ENCODE results near the gene SMCO4. TPM values are rescaled to one million over a fixed set of nuclear protein-coding genes. Genes with fewer than 3 reads are reported as not detected.

SMCO4 gene
- total RNA-seq, 2 experiments from 2014 or later: 36.1 to 44.1 TPM

- ChIA-PET POLR2A (interaction anchor here (1.2 to 1.7 kb wide), 3 partner anchors 15 to 32 kb away, joined by 3 to 6 read pairs (median 3); no protein-coding TSS in a partner anchor), CTCF (ENCODE audit: unreplicated experiment) (no interaction called here)
- Histone ChIP-seq H3K27ac (ENCODE audit: low read depth, low read length, poor library complexity, severe bottlenecking) (no peak overlapping the region), H3K4me1 (ENCODE audit: insufficient read depth, low read length, poor library complexity, severe bottlenecking) (no peaks in the 10 kb centered on the region), H3K4me3 (ENCODE audit: low read depth, low read length, poor library complexity, severe bottlenecking) (no peak overlapping the region), H2AFZ (ENCODE audit: low read length) (no peak overlapping the region), H3K4me2 (ENCODE audit: low read length) (no peak overlapping the region), H4K20me1 (ENCODE audit: insufficient read depth, low read length) (no peaks in the 10 kb centered on the region), H3K9me2 (ENCODE audit: insufficient read depth, low read length) (no peaks in the 10 kb centered on the region), H3K79me2 (ENCODE audit: insufficient read depth, low read depth, low read length) (no peaks in the 10 kb centered on the region), H3K36me3 (ENCODE audit: insufficient read depth, low read length) (peaks cover under 1% of the 10 kb centered on the region; the same call in 1 of the 2 replicates), H3K9me3 (ENCODE audit: low read length) (no peaks in the 10 kb centered on the region)
- no peak for TF ChIP-seq CTCF (conservative IDR thresholded peaks at IDR 0.05; ENCODE audit: low read length)
- no peak for TF ChIP-seq EZH2phosphoT487 (IDR thresholded peaks at IDR 0.05; ENCODE audit: borderline replicate concordance, low read depth, low read length)
- intact Hi-C loops (cut with micrococcal nuclease; ENCODE audit: unreplicated experiment): no loop called here
- no TSS peak for BruUV-seq (replicated peaks)
- no peak for DNase-seq (ENCODE audit: low spot score)
Observed at GRCh38 chr11:93489841-93490240, 53.4 kb downstream of the SMCO4 start.

GRCh38 chr11:93487032-93487483 is 56.1 kb downstream of the SMCO4 start:
- H3K79me2 ChIP-seq (ENCODE audit: insufficient read depth, low read depth, low read length): no peaks in the 10 kb centered on the region
- H3K4me1 ChIP-seq (ENCODE audit: insufficient read depth, low read length, poor library complexity, severe bottlenecking): no peaks in the 10 kb centered on the region
- no peak overlapping the region for H2AFZ ChIP-seq (ENCODE audit: low read length)
- DNase-seq (ENCODE audit: low spot score): no peak
- H3K9me3 ChIP-seq (ENCODE audit: low read length): no peaks in the 10 kb centered on the region
- H4K20me1 ChIP-seq (ENCODE audit: insufficient read depth, low read length): no peaks in the 10 kb centered on the region
- H3K4me3 ChIP-seq (ENCODE audit: low read depth, low read length, poor library complexity, severe bottlenecking): no peak overlapping the region
- no TSS peak for BruUV-seq (replicated peaks)
- TF ChIP-seq EZH2phosphoT487 (IDR thresholded peaks at IDR 0.05; ENCODE audit: borderline replicate concordance, low read depth, low read length): no peak
- TF ChIP-seq CTCF (conservative IDR thresholded peaks at IDR 0.05; ENCODE audit: low read length): no peak
- no peaks in the 10 kb centered on the region for H3K9me2 ChIP-seq (ENCODE audit: insufficient read depth, low read length)
- POLR2A ChIA-PET: interaction anchor here (0.8 kb wide), 1 partner anchor 17 kb away, joined by 3 read pairs; no protein-coding TSS in a partner anchor
- no peak overlapping the region for H3K27ac ChIP-seq (ENCODE audit: low read depth, low read length, poor library complexity, severe bottlenecking)
- intact Hi-C loops (cut with micrococcal nuclease; ENCODE audit: unreplicated experiment): no loop called here
- CTCF ChIA-PET (ENCODE audit: unreplicated experiment): no interaction called here
- no peak overlapping the region for H3K4me2 ChIP-seq (ENCODE audit: low read length)
- H3K36me3 ChIP-seq (ENCODE audit: insufficient read depth, low read length): no peaks in the 10 kb centered on the region; the same call in 1 of the 2 replicates

GRCh38 chr11:93485983-93486382 is 57.2 kb downstream of the SMCO4 start:
- intact Hi-C loops (cut with micrococcal nuclease; ENCODE audit: unreplicated experiment): no loop called here
- no peaks in the 10 kb centered on the region for H3K9me3 ChIP-seq (ENCODE audit: low read length)
- TF ChIP-seq EZH2phosphoT487 (IDR thresholded peaks at IDR 0.05; ENCODE audit: borderline replicate concordance, low read depth, low read length) (no peak), CTCF (conservative IDR thresholded peaks at IDR 0.05; ENCODE audit: low read length) (no peak)
- H3K9me2 ChIP-seq (ENCODE audit: insufficient read depth, low read length): no peaks in the 10 kb centered on the region
- no peak overlapping the region for H2AFZ ChIP-seq (ENCODE audit: low read length)
- ChIA-PET CTCF (ENCODE audit: unreplicated experiment) (no interaction called here), POLR2A (interaction anchor here (1.7 kb wide), 1 partner anchor 21 kb away, joined by 5 read pairs; no protein-coding TSS in a partner anchor)
- H3K4me3 ChIP-seq (ENCODE audit: low read depth, low read length, poor library complexity, severe bottlenecking): no peak overlapping the region
- H3K36me3 ChIP-seq (ENCODE audit: insufficient read depth, low read length): no peaks in the 10 kb centered on the region; the same call in 1 of the 2 replicates
- H3K27ac ChIP-seq (ENCODE audit: low read depth, low read length, poor library complexity, severe bottlenecking): no peak overlapping the region
- no peaks in the 10 kb centered on the region for H3K4me1 ChIP-seq (ENCODE audit: insufficient read depth, low read length, poor library complexity, severe bottlenecking)
- no peak for DNase-seq (ENCODE audit: low spot score)
- BruUV-seq (replicated peaks): no TSS peak
- H3K4me2 ChIP-seq (ENCODE audit: low read length): no peak overlapping the region
- no peaks in the 10 kb centered on the region for H4K20me1 ChIP-seq (ENCODE audit: insufficient read depth, low read length)
- no peaks in the 10 kb centered on the region for H3K79me2 ChIP-seq (ENCODE audit: insufficient read depth, low read depth, low read length)
